Motor neuron (in vitro differentiated cells): Measurements from ENCODE around the gene ZNF79. TPM values are rescaled to one million over a fixed set of nuclear protein-coding genes. Genes with fewer than 3 reads are reported as not detected.
"Not testable (repeated sequence)": the region's sequence is repeated elsewhere in the genome, so short reads cannot be mapped to it uniquely, and the experiment has no call there.

Experiments used
- ATAC-seq, 8 experiments: fragments of 200-7000 bp; cut with Tn5 transposase; replicated peaks in 6 of 8; 2 replicates each; pipeline ENCODE4 v1.8.0; 2021; ENCODE audit warnings: mild to moderate bottlenecking in 8 of 8, moderate library complexity in 8 of 8
- H3K27ac ChIP-seq, 2 donors: fragments of 250-450 bp; sonication (Bioruptor Pico); 2 replicates each; pipeline ENCODE4 v1.9.0; 2021; ENCODE audit warnings: antibody characterized with exemption in 2 of 2, mild to moderate bottlenecking in 2 of 2, moderate library complexity in 1 of 2
- H3K4me1 ChIP-seq, 2 donors: fragments of 250-450 bp; sonication (Bioruptor Pico); replicated peaks in 1 of 2; 2 replicates each; pipeline ENCODE4 v1.6.1; 2021; ENCODE audit warnings: antibody characterized with exemption in 2 of 2, mild to moderate bottlenecking in 2 of 2, moderate library complexity in 1 of 2
- H3K4me3 ChIP-seq, 5 donors: fragments of 250-450 bp; sonication (Bioruptor Pico); 2 replicates each; pipeline ENCODE4 v1.9.0; 2021; ENCODE audit warnings: antibody characterized with exemption in 5 of 5, mild to moderate bottlenecking in 5 of 5, moderate library complexity in 4 of 5
- WGBS, 10 experiments: fragments of 450-650 bp; shearing (Covaris generic); methylation state at CpG; one replicate each; pipeline ENCODE4 v1.0.0; 2022; 5-methylcytosine and 5-hydroxymethylcytosine counted together
- in situ Hi-C, 9 experiments: fragments of 400-800 bp; cut with MboI; loops; one replicate each; pipeline ENCODE4 v1.15.0; 2021; ENCODE audit warnings: low sequenced_read_pairs in 9 of 9, low pct_unique_long_range_greater_than_20kb in 2 of 9; ENCODE audit not compliant: unreplicated experiment in 9 of 9
- total RNA-seq, 8 experiments: library from RNA; unstranded; fragments of 300-600 nt; gene quantifications; 2 replicates each; pipeline versions ENCODE4 v1.2.3 to v1.2.4, GENCODE V29; 2022

The ZNF79 gene
- total RNA-seq, 8 experiments from 2014 or later, result 8.5 to 13.3 (median 11.1) TPM

DNA sequence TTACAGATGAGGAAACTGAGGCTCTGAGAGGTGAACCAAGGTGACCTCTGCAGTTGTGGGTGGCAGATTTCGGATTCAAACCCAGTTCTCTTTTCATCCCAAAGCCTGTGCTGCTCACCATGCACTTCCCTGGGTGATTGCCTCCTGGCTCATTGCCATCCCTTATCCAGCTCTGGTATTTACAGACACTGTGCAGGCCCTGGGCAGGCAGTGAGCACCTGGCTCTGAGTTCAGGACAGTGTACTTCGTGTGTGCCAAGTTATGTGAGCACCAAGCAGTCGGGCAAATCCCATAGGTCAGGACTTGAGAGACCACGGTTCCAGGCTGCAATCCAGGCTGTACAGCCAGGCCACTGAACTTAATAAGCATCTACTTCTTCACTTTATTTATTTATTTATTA lies 28.5 kb downstream of the ZNF79 start:
- no peak for ATAC-seq
- 60 to 100% (median 93%) methylated on average over 1 to 3 of the region's 4 CpGs; no CpG with 5 or more reads in 2 of the 10 experiments for WGBS, 10 experiments
- no peak overlapping the region for H3K27ac ChIP-seq
- H3K4me3 ChIP-seq, result peak overlapping the region; percentile 61 to 91 (median 66)
- in situ Hi-C loops, result no loop called here
- peaks cover 13 to 16% of the 10 kb centered on the region in 2 donors for H3K4me1 ChIP-seq

- no peak for ATAC-seq
Observed at GRCh38 chr9:127455324-127455992, 31.3 kb downstream of the ZNF79 start.

GRCh38 chr9:127457191-127457878 lies 33.2 kb downstream of the ZNF79 start:
- H3K27ac ChIP-seq, result no peak overlapping the region
- 67 to 100% (median 82%) methylated on average over 1 to 7 of the region's 17 CpGs for WGBS, 10 experiments
- H3K4me3 ChIP-seq, result no peak overlapping the region
- peaks cover 0 to 5% of the 10 kb centered on the region in 2 donors for H3K4me1 ChIP-seq
- no peak for ATAC-seq
- in situ Hi-C loops, result no loop called here

More at GRCh38 chr9:127455324-127455992, 31.3 kb downstream of the ZNF79 start:
- H3K4me1 ChIP-seq, result peaks cover 0 to 6% of the 10 kb centered on the region in 2 donors
- 60 to 100% (median 89%) methylated on average over 1 to 4 of the region's 6 CpGs; no CpG with 5 or more reads in 1 of the 10 experiments for WGBS, 10 experiments
- H3K4me3 ChIP-seq, result no peak overlapping the region
- H3K27ac ChIP-seq, result no peak overlapping the region
- in situ Hi-C loops, result no loop called here

GRCh38 chr9:127458921-127459320 lies 34.7 kb downstream of the ZNF79 start:
- Histone ChIP-seq H3K4me3 (no peak overlapping the region), H3K4me1 (peaks cover 0 to 3% of the 10 kb centered on the region in 2 donors), H3K27ac (no peak overlapping the region)
- in situ Hi-C loops, result no loop called here
- WGBS, 10 experiments, result 53 to 100% (median 86%) methylated on average over 1 to 8 of the region's 9 CpGs; no CpG with 5 or more reads in 4 of the 10 experiments
- no peak for ATAC-seq

GRCh38 chr9:127463382-127463781 lies 39.2 kb downstream of the ZNF79 start:
- Histone ChIP-seq H3K4me1 (peaks cover 0 to 4% of the 10 kb centered on the region in 2 donors), H3K4me3 (no peak overlapping the region), H3K27ac (peak overlapping the region in 1 of 2 donors; percentile 4)
- ATAC-seq, result no peak
- 67 to 100% (median 96%) methylated on average over 1 to 2 of the region's 3 CpGs; no CpG with 5 or more reads in 2 of the 10 experiments for WGBS, 10 experiments
- in situ Hi-C loops, result no loop called here

DNA sequence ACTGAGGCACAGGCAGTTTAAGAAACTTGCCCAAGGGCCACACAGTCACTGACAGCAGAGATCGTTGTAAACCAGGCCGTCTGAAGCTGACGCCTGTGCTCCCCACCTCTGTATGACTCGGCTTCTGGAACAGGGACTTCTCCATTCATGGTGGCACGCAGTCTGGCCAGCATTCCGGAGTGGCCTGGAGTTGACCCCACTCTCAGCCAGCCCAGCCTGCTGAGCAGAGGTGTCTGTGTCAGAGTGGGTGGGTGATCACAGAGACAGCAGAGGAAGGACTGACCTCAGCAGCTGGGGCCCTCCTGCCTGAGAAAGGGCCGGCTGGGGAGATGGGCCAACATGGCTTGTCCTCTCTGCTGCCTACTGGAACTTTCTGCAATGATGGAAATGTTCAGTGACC lies 39.7 kb downstream of the ZNF79 start:
- peak in 6 of 8 experiments; percentile 59 to 92 (median 86) for ATAC-seq
- in situ Hi-C loops, result no loop called here
- 43 to 60% (median 54%) methylated on average over 2 to 4 of the region's 7 CpGs; no CpG with 5 or more reads in 7 of the 10 experiments for WGBS, 10 experiments
- peak overlapping the region in 1 of 2 donors; percentile 4 for H3K27ac ChIP-seq
- H3K4me1 ChIP-seq, result peaks cover 0 to 4% of the 10 kb centered on the region in 2 donors
- no peak overlapping the region for H3K4me3 ChIP-seq

DNA sequence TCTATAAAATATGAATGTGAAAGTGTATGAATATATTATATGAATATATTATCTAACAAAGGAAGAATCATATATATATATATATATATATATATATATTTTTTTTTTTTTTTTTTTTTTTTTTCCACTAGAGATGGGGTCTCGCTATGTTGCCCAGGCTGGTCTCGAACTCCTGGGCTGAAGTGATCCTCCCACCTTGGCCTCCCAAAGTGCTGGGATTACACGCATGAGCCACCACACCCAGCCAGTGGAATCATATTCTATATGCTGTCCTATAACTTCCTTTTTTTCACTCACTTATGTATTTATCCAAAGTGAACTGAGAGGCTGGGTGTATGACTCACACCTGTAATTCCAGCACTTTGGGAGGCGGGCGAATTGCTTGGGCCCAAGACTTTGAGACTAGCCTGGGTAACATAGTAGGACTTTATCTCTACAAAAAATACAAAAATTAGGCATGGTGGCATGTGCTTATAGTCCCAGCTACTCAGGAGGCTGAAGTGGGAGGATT lies 42.3 kb downstream of the ZNF79 start:
- H3K4me3 ChIP-seq, H3K27ac ChIP-seq, in situ Hi-C loops, H3K4me1 ChIP-seq, ATAC-seq: not testable (repeated sequence)
- whole genome bisulfite sequencing, 10 experiments, result 100% methylated on average over 2 of the region's 5 CpGs; no CpG with 5 or more reads in 9 of the 10 experiments

DNA sequence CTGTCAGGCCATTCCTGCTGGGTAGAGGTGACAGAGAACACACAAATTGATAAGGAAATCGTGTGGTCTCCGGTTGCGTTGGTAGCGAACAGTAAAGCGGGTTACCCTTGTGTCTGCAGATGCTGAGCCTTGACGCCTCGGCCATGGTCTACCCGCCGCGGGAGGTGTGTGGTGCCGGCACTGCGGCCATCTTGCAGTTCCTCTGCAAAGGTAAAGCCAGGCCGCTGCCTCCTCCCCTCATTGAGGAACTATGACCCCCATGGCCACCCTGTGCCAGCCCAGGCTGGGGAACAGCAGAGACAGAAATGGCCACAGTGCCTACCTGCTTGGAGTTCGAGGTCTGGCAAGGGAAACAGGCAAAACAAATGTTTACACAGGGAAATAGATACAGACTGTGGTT lies 43.4 kb downstream of the ZNF79 start:
- 87 to 100% (median 100%) methylated on average over 1 to 9 of the region's 14 CpGs; no CpG with 5 or more reads in 5 of the 10 experiments for whole genome bisulfite sequencing, 10 experiments
- no peak for ATAC-seq
- Histone ChIP-seq H3K4me3 (no peak overlapping the region), H3K27ac (no peak overlapping the region), H3K4me1 (peaks cover 0 to 4% of the 10 kb centered on the region in 2 donors)
- in situ Hi-C loops, result no loop called here

DNA sequence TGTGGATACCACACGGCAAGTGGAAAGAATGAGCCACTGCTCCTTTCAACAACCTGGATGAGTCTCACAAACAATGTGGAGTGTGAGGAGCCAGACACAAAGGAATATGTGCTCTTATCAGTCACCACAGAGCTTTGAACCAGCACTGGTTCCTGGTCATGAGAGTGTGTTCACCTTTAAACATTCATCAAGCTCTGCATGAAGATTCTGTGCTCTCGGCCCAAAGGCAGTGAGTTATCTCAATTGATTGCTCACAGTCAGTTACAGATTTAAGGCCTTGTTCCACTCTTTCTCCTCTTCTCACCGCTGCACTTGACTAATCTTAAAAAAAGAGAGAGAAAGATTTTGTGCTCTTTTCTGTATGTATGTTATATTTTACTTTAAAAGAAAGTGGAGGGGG lies 46.5 kb downstream of the ZNF79 start:
- H3K4me3 ChIP-seq, result no peak overlapping the region

GRCh38 chr9:127473501-127473900 lies 49.3 kb downstream of the ZNF79 start:
- Histone ChIP-seq H3K4me3 (no peak overlapping the region), H3K4me1 (no peaks in the 10 kb centered on the region), H3K27ac (no peak overlapping the region)
- WGBS, 10 experiments, result 78 to 100% (median 87%) methylated on average over 1 to 8 of the region's 10 CpGs; no CpG with 5 or more reads in 5 of the 10 experiments
- in situ Hi-C loops, result no loop called here
- ATAC-seq, result no peak

More for the DNA sequence above, 46.5 kb downstream of the ZNF79 start:
- 65 to 100% (median 90%) methylated on average over 1 to 3 of the region's 3 CpGs; no CpG with 5 or more reads in 2 of the 10 experiments for WGBS, 10 experiments
- H3K4me1 ChIP-seq, result no peaks in the 10 kb centered on the region
- in situ Hi-C loops, result no loop called here
- no peak for ATAC-seq
- H3K27ac ChIP-seq, result no peak overlapping the region

- 20 to 83% (median 80%) methylated on average over 1 to 2 of the region's 4 CpGs; no CpG with 5 or more reads in 4 of the 10 experiments for WGBS, 10 experiments
- in situ Hi-C loops, result no loop called here
- Histone ChIP-seq H3K27ac (no peak overlapping the region), H3K4me1 (no peaks in the 10 kb centered on the region), H3K4me3 (no peak overlapping the region)
- ATAC-seq, result no peak
Observed at GRCh38 chr9:127473932-127474331, 49.8 kb downstream of the ZNF79 start.

DNA sequence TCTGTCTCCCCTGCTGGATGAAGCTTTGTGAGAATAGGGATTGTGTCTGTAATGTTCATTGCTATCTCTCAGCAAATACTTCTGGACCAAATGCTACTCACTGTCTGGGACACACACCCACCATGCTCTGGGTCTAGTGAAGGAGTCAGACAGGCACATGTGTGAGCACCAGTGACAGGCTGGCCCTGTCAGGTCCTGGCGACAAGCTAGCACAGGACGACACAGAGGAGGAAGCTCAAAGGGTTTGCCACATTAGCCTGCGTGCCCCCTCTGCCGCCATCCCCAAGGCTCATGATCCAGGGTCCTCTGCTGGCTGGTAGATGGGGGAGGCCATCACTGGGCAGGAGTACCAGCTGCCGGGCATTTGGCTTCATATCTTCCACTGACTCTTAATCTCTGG lies 50.4 kb downstream of the ZNF79 start:
- H3K27ac ChIP-seq, result no peak overlapping the region
- no peak overlapping the region for H3K4me3 ChIP-seq
- H3K4me1 ChIP-seq, result no peaks in the 10 kb centered on the region
- in situ Hi-C loops, result no loop called here
- 95 to 100% methylated on average over 2 to 5 of the region's 5 CpGs; no CpG with 5 or more reads in 8 of the 10 experiments for WGBS, 10 experiments
- no peak for ATAC-seq

- WGBS, 10 experiments, result 73 to 100% (median 96%) methylated on average over 1 to 4 of the region's 17 CpGs; no CpG with 5 or more reads in 4 of the 10 experiments
- Histone ChIP-seq H3K4me3 (no peak overlapping the region), H3K4me1 (no peaks in the 10 kb centered on the region), H3K27ac (no peak overlapping the region)
- in situ Hi-C loops, result loop anchor here in 1 of 9 experiments (25.0 kb wide), 1 partner anchor 108 kb away; no protein-coding TSS in a partner anchor
- ATAC-seq, result peak in 1 of 8 experiments; percentile 12
Observed at GRCh38 chr9:127479507-127480081, 55.4 kb downstream of the ZNF79 start.
